ENCODE results near the gene NTM. TPM values are rescaled to one million over a fixed set of nuclear protein-coding genes. Genes with fewer than 3 reads are reported as not detected.

NTM gene
- total and polyA plus RNA-seq, 2 donors (not counting 3 experiments of a cell fraction or from before 2014, with no cell fraction given) = 1.00 to 1.1 TPM

DNA sequence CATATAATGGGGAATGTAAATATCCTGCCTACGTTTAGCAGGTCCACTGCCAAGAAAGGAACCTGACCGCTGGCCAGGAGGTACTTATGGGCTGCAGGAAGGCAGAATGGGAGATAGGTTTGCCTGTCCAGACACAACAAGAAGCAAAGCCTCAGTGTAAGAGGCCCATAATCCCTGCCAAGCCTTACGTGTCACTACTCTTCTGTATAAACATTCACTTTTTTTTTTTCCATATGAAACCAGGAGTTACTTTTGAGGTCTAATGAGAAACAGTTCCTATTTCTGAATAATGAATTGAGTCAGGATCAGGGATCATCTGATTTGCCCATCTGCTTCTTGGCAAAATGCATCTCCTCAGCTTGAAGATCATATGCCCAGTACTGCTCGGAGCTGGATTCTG lies 230.2 kb downstream of the NTM start:
- POLR2A ChIA-PET = no interaction called here
- intact Hi-C loops (cut with micrococcal nuclease) = no loop called here
- H3K4me1 ChIP-seq (ENCODE audit: control insufficient read depth, extremely low read depth, insufficient read depth, low read length) = no peaks in the 10 kb centered on the region
- H3K27me3 ChIP-seq (ENCODE audit: control insufficient read depth in 2 of 2, insufficient read depth in 2 of 2, low read length in 2 of 2) = no peaks in the 10 kb centered on the region
- H3K36me3 ChIP-seq (ENCODE audit: control insufficient read depth in 2 of 2, extremely low read depth in 1 of 2, insufficient read depth in 2 of 2, low read length in 2 of 2) = no peaks in the 10 kb centered on the region
- H3K4me2 ChIP-seq (ENCODE audit: insufficient read depth, low read length) = no peak overlapping the region
- no peaks in the 10 kb centered on the region for H3K9me3 ChIP-seq (replicated peaks; ENCODE audit: control insufficient read depth, insufficient read depth, low read length)
- H3K9ac ChIP-seq (replicated peaks; ENCODE audit: extremely low read depth, insufficient read depth, low read length) = no peak overlapping the region
- no peak overlapping the region for H3K27ac ChIP-seq (ENCODE audit: insufficient read depth, low read depth, low read length)
- H2AFZ ChIP-seq (ENCODE audit: low read depth, low read length) = no peak overlapping the region
- H4K20me1 ChIP-seq (replicated peaks; ENCODE audit: control insufficient read depth, extremely low read depth, insufficient read depth, low read length) = no peaks in the 10 kb centered on the region
- no peaks in the 10 kb centered on the region for H3K9me1 ChIP-seq (replicated peaks; ENCODE audit: control insufficient read depth, extremely low read depth, insufficient read depth, low read length)
- no TSS peak for BruUV-seq (replicated peaks)
- dilution Hi-C loops (cut with MboI; ENCODE audit: extremely low pct_ligation_motif_present, low sequenced_read_pairs) = no loop called here
- H3K79me2 ChIP-seq (ENCODE audit: control insufficient read depth, insufficient read depth, low read length) = no peaks in the 10 kb centered on the region
- DNase-seq (ENCODE audit: low read depth, low spot score) (no peak), FAIRE-seq (no peak)
- no peak for TF ChIP-seq GATA2 (IDR thresholded peaks at IDR 0.05; ENCODE audit: insufficient read depth, insufficient read length, low read depth, low read length)
- TF ChIP-seq JUN (IDR thresholded peaks at IDR 0.05; ENCODE audit: borderline replicate concordance, insufficient read depth, insufficient read length, low read depth) = no peak
- TF ChIP-seq POLR2AphosphoS5 (IDR thresholded peaks at IDR 0.05; ENCODE audit: insufficient read depth, low read depth, low read length) = no peak
- TF ChIP-seq, protein P1, sequence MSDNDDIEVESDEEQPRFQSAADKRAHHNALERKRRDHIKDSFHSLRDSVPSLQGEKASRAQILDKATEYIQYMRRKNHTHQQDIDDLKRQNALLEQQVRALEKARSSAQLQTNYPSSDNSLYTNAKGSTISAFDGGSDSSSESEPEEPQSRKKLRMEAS (IDR thresholded peaks at IDR 0.05; ENCODE audit: insufficient read depth, insufficient read length) = no peak
- TF ChIP-seq EZH2 (IDR thresholded peaks at IDR 0.05; ENCODE audit: borderline replicate concordance, low read depth, low read length, severe bottlenecking) = no peak
- TF ChIP-seq FOS (IDR thresholded peaks at IDR 0.05; ENCODE audit: borderline replicate concordance, insufficient read depth, low read length) = no peak
- no peak for TF ChIP-seq POLR2A (IDR thresholded peaks at IDR 0.05; ENCODE audit: low read depth, low read length)
- CTCF ChIA-PET = no interaction called here
- no peak overlapping the region for H3K4me3 ChIP-seq (replicated peaks in 1 of 3; ENCODE audit: insufficient read depth in 1 of 3, low read depth in 1 of 3, low read length in 3 of 3)

DNA sequence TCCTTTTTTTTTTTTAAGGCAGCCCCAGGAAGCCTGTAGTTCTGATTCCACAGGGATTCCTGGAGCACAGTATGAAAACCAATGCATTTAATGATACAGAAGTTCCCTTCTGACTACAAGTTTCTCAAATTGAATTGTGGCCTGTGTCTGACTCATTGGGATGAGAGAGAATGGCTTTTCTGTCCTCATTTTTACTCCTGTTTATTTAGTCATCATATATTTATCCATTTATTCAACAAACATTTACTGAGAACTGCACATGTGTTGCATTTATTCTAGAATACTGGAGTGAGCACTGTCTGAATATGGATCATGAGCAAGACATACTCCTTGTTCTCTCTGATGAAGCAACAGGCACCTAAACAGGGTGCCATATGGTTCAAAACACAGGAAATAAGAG lies 231.2 kb downstream of the NTM start:
- H4K20me1 ChIP-seq (replicated peaks; ENCODE audit: control insufficient read depth, extremely low read depth, insufficient read depth, low read length) = no peaks in the 10 kb centered on the region
- dilution Hi-C loops (cut with MboI; ENCODE audit: extremely low pct_ligation_motif_present, low sequenced_read_pairs) (no loop called here), intact Hi-C loops (cut with micrococcal nuclease) (no loop called here)
- no TSS peak for BruUV-seq (replicated peaks)
- FAIRE-seq = no peak
- no peak overlapping the region for H3K27ac ChIP-seq (ENCODE audit: insufficient read depth, low read depth, low read length)
- H2AFZ ChIP-seq (ENCODE audit: low read depth, low read length) = no peak overlapping the region
- H3K36me3 ChIP-seq (ENCODE audit: control insufficient read depth in 2 of 2, extremely low read depth in 1 of 2, insufficient read depth in 2 of 2, low read length in 2 of 2) = no peaks in the 10 kb centered on the region
- H3K4me1 ChIP-seq (ENCODE audit: control insufficient read depth, extremely low read depth, insufficient read depth, low read length) = no peaks in the 10 kb centered on the region
- no peaks in the 10 kb centered on the region for H3K27me3 ChIP-seq (ENCODE audit: control insufficient read depth in 2 of 2, insufficient read depth in 2 of 2, low read length in 2 of 2)
- ChIA-PET CTCF (no interaction called here), POLR2A (no interaction called here)
- H3K79me2 ChIP-seq (ENCODE audit: control insufficient read depth, insufficient read depth, low read length) = no peaks in the 10 kb centered on the region
- no peak for DNase-seq (ENCODE audit: low read depth, low spot score)
- TF ChIP-seq POLR2AphosphoS5 (IDR thresholded peaks at IDR 0.05; ENCODE audit: insufficient read depth, low read depth, low read length) = no peak
- no peak for TF ChIP-seq EZH2 (IDR thresholded peaks at IDR 0.05; ENCODE audit: borderline replicate concordance, low read depth, low read length, severe bottlenecking)
- TF ChIP-seq MYC (IDR thresholded peaks at IDR 0.05; ENCODE audit: low read depth, low read length) = no peak
- TF ChIP-seq, protein P2, sequence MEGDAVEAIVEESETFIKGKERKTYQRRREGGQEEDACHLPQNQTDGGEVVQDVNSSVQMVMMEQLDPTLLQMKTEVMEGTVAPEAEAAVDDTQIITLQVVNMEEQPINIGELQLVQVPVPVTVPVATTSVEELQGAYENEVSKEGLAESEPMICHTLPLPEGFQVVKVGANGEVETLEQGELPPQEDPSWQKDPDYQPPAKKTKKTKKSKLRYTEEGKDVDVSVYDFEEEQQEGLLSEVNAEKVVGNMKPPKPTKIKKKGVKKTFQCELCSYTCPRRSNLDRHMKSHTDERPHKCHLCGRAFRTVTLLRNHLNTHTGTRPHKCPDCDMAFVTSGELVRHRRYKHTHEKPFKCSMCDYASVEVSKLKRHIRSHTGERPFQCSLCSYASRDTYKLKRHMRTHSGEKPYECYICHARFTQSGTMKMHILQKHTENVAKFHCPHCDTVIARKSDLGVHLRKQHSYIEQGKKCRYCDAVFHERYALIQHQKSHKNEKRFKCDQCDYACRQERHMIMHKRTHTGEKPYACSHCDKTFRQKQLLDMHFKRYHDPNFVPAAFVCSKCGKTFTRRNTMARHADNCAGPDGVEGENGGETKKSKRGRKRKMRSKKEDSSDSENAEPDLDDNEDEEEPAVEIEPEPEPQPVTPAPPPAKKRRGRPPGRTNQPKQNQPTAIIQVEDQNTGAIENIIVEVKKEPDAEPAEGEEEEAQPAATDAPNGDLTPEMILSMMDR (IDR thresholded peaks at IDR 0.05; ENCODE audit: extremely low read depth in 1 of 2, insufficient read depth in 1 of 2, low read depth in 1 of 2, low read length in 2 of 2) = no peak
- TF ChIP-seq FOS (IDR thresholded peaks at IDR 0.05; ENCODE audit: borderline replicate concordance, insufficient read depth, low read length) = no peak
- TF ChIP-seq POLR2A (IDR thresholded peaks at IDR 0.05; ENCODE audit: low read depth, low read length) = no peak
- TF ChIP-seq GATA2 (IDR thresholded peaks at IDR 0.05; ENCODE audit: insufficient read depth, insufficient read length, low read depth, low read length) = no peak
- TF ChIP-seq JUN (IDR thresholded peaks at IDR 0.05; ENCODE audit: borderline replicate concordance, insufficient read depth, insufficient read length, low read depth) = no peak
- TF ChIP-seq, protein P1 (IDR thresholded peaks at IDR 0.05; ENCODE audit: insufficient read depth, insufficient read length) = no peak
- H3K4me2 ChIP-seq (ENCODE audit: insufficient read depth, low read length) = no peak overlapping the region
- H3K9me1 ChIP-seq (replicated peaks; ENCODE audit: control insufficient read depth, extremely low read depth, insufficient read depth, low read length) = no peaks in the 10 kb centered on the region
- H3K4me3 ChIP-seq (replicated peaks in 1 of 3; ENCODE audit: insufficient read depth in 1 of 3, low read depth in 1 of 3, low read length in 3 of 3) = no peak overlapping the region
- no peaks in the 10 kb centered on the region for H3K9me3 ChIP-seq (replicated peaks; ENCODE audit: control insufficient read depth, insufficient read depth, low read length)
- no peak overlapping the region for H3K9ac ChIP-seq (replicated peaks; ENCODE audit: extremely low read depth, insufficient read depth, low read length)

Measured in endothelial cell of umbilical vein (primary cell).